ENCODE results near the gene BLNK. TPM values are rescaled to one million over a fixed set of nuclear protein-coding genes. Genes with fewer than 3 reads are reported as not detected.

Gene BLNK
- total and polyA plus RNA-seq, 2 experiments from 2014 or later = 0.32 TPM; not detected in 1

- H3K36me3 ChIP-seq = no peaks in the 10 kb centered on the region
- no peak overlapping the region for H3K4me3 ChIP-seq
- DNase-seq (ENCODE audit: low read depth in 1 of 2, low spot score in 1 of 2) = no peak
- no peak for TF ChIP-seq CTCF (IDR thresholded peaks at IDR 0.05; ENCODE audit: low read depth, low read length)
- no peak overlapping the region for H3K27ac ChIP-seq
- H3K9me3 ChIP-seq (ENCODE audit: low read depth) = no peaks in the 10 kb centered on the region
- no peaks in the 10 kb centered on the region for H3K27me3 ChIP-seq
- H3K4me1 ChIP-seq (ENCODE audit: low read depth) = peaks cover 10% of the 10 kb centered on the region
These were observed 16.4 kb downstream of the BLNK start for GRCh38 chr10:96254976-96255375.

- H3K9me3 ChIP-seq (ENCODE audit: low read depth) = no peaks in the 10 kb centered on the region
- no peak for TF ChIP-seq CTCF (IDR thresholded peaks at IDR 0.05; ENCODE audit: low read depth, low read length)
- DNase-seq (ENCODE audit: low read depth in 1 of 2, low spot score in 1 of 2) = no peak
- no peaks in the 10 kb centered on the region for H3K27me3 ChIP-seq
- H3K27ac ChIP-seq = no peak overlapping the region
- H3K4me3 ChIP-seq = no peak overlapping the region
- H3K4me1 ChIP-seq (ENCODE audit: low read depth) = peaks cover 3% of the 10 kb centered on the region
- H3K36me3 ChIP-seq = no peaks in the 10 kb centered on the region
These were observed 18.6 kb downstream of the BLNK start for GRCh38 chr10:96252730-96253129.

- H3K4me1 ChIP-seq (ENCODE audit: low read depth) = no peaks in the 10 kb centered on the region
- no peaks in the 10 kb centered on the region for H3K9me3 ChIP-seq (ENCODE audit: low read depth)
- TF ChIP-seq CTCF (IDR thresholded peaks at IDR 0.05; ENCODE audit: low read depth, low read length) = no peak
- H3K4me3 ChIP-seq = no peak overlapping the region
- no peak for DNase-seq (ENCODE audit: low read depth in 1 of 2, low spot score in 1 of 2)
- no peaks in the 10 kb centered on the region for H3K36me3 ChIP-seq
- no peak overlapping the region for H3K27ac ChIP-seq
- no peaks in the 10 kb centered on the region for H3K27me3 ChIP-seq
These were observed 21.0 kb downstream of the BLNK start for GRCh38 chr10:96250349-96250748.

GRCh38 chr10:96249264-96249663 lies 22.1 kb downstream of the BLNK start:
- Histone ChIP-seq H3K9me3 (ENCODE audit: low read depth) (no peaks in the 10 kb centered on the region), H3K27me3 (no peaks in the 10 kb centered on the region), H3K4me1 (ENCODE audit: low read depth) (no peaks in the 10 kb centered on the region), H3K36me3 (no peaks in the 10 kb centered on the region), H3K4me3 (no peak overlapping the region), H3K27ac (no peak overlapping the region)
- DNase-seq (ENCODE audit: low read depth in 1 of 2, low spot score in 1 of 2) = no peak
- TF ChIP-seq CTCF (IDR thresholded peaks at IDR 0.05; ENCODE audit: low read depth, low read length) = no peak

GRCh38 chr10:96244354-96244753 lies 27.0 kb downstream of the BLNK start:
- Histone ChIP-seq H3K36me3 (no peaks in the 10 kb centered on the region), H3K27me3 (no peaks in the 10 kb centered on the region), H3K9me3 (ENCODE audit: low read depth) (no peaks in the 10 kb centered on the region), H3K27ac (no peak overlapping the region), H3K4me3 (no peak overlapping the region), H3K4me1 (ENCODE audit: low read depth) (no peaks in the 10 kb centered on the region)
- DNase-seq (ENCODE audit: low read depth in 1 of 2, low spot score in 1 of 2) = no peak
- TF ChIP-seq CTCF (IDR thresholded peaks at IDR 0.05; ENCODE audit: low read depth, low read length) = no peak

- H3K9me3 ChIP-seq (ENCODE audit: low read depth) = no peaks in the 10 kb centered on the region
- H3K4me1 ChIP-seq (ENCODE audit: low read depth) = no peaks in the 10 kb centered on the region
- no peaks in the 10 kb centered on the region for H3K36me3 ChIP-seq
- H3K27ac ChIP-seq = no peak overlapping the region
- DNase-seq (ENCODE audit: low read depth in 1 of 2, low spot score in 1 of 2) = no peak
- TF ChIP-seq CTCF (IDR thresholded peaks at IDR 0.05; ENCODE audit: low read depth, low read length) = no peak
- H3K27me3 ChIP-seq = no peaks in the 10 kb centered on the region
- H3K4me3 ChIP-seq = no peak overlapping the region
These were observed 28.1 kb downstream of the BLNK start for GRCh38 chr10:96243296-96243695.

Measured in cardiac muscle cell (in vitro differentiated cells and primary cell).